NCI-H2081 (cell line): ENCODE data around the gene PTX3.

Experiments
- DNase-seq, 2 experiments: peaks; one replicate each; lab custom pipeline; 2025; lab: John Stamatoyannopoulos, UW

PTX3 gene

GRCh38 chr3:157436583-157437291 lies at the start of gene PTX3:
TSS of gene PTX3 (plus strand) at chr3:157436850. CDS start at chr3:157436934, 84 bp downstream.
- DNase-seq: no peak

GRCh38 chr3:157387708-157388435 lies 48.8 kb upstream of the PTX3 start:
- no peak for DNase-seq

- DNase-seq: no peak
Measured at GRCh38 chr3:157388976-157389375, 47.7 kb upstream of the PTX3 start.

- DNase-seq: no peak
Measured at GRCh38 chr3:157390713-157391515, 45.7 kb upstream of the PTX3 start.

GRCh38 chr3:157392104-157392503 lies 44.5 kb upstream of the PTX3 start:
- no peak for DNase-seq

- DNase-seq: no peak
Measured at GRCh38 chr3:157393113-157393512, 43.5 kb upstream of the PTX3 start.

- DNase-seq: no peak
Measured at GRCh38 chr3:157394411-157394810, 42.2 kb upstream of the PTX3 start.

GRCh38 chr3:157398598-157398997 lies 38.1 kb upstream of the PTX3 start:
- no peak for DNase-seq

- DNase-seq: no peak
Measured at GRCh38 chr3:157404381-157404780, 32.3 kb upstream of the PTX3 start.

GRCh38 chr3:157405457-157405856 lies 31.2 kb upstream of the PTX3 start:
- no peak for DNase-seq

GRCh38 chr3:157406394-157406793 lies 30.3 kb upstream of the PTX3 start:
- DNase-seq: no peak

GRCh38 chr3:157407769-157408168 lies 28.9 kb upstream of the PTX3 start:
- no peak for DNase-seq

GRCh38 chr3:157408499-157409149 lies 28.0 kb upstream of the PTX3 start:
- no peak for DNase-seq

GRCh38 chr3:157409516-157409915 lies 27.1 kb upstream of the PTX3 start:
- DNase-seq: no peak

GRCh38 chr3:157410945-157411344 lies 25.7 kb upstream of the PTX3 start:
- DNase-seq: no peak

- DNase-seq: no peak
Measured at GRCh38 chr3:157412323-157412855, 24.3 kb upstream of the PTX3 start.

GRCh38 chr3:157414861-157415260 lies 21.8 kb upstream of the PTX3 start:
- DNase-seq: no peak

- no peak for DNase-seq
Measured at GRCh38 chr3:157416347-157417087, 20.1 kb upstream of the PTX3 start.

- no peak for DNase-seq
Measured at GRCh38 chr3:157417247-157417646, 19.4 kb upstream of the PTX3 start.

GRCh38 chr3:157418104-157418503 lies 18.5 kb upstream of the PTX3 start:
- no peak for DNase-seq

GRCh38 chr3:157420606-157421130 lies 16.0 kb upstream of the PTX3 start:
- DNase-seq: no peak
